GM19438 (cell line): Measurements from ENCODE around the gene ING5.

Source experiments
- ATAC-seq: cut with Tn5 transposase; IDR thresholded peaks from one replicate; pipeline ENCODE4 v1.9.1; 2021; ENCODE audit warnings: low read depth; ENCODE audit not compliant: unreplicated experiment

ING5 gene

GRCh38 chr2:241774419-241775222, 72.8 kb downstream of the ING5 start:
- ATAC-seq = no peak

- no peak for ATAC-seq
These were observed 73.7 kb downstream of the ING5 start for GRCh38 chr2:241775223-241776177.

GRCh38 chr2:241776336-241777169, 74.7 kb downstream of the ING5 start, which contains the start of gene GAL3ST2:
Gene GAL3ST2, plus strand, starts transcription at chr2:241776822. Its CDS starts 134 bp downstream, at chr2:241776956.
- no peak for ATAC-seq

- no peak for ATAC-seq
These were observed 75.4 kb downstream of the ING5 start for GRCh38 chr2:241777170-241777685.

- ATAC-seq = no peak
These were observed 76.1 kb downstream of the ING5 start for GRCh38 chr2:241777686-241778627.
